SK-N-DZ (cell line): Measurements from ENCODE around the gene GZF1.
A peak's percentile ranks its signal among the peaks of the same experiment; 100 is the strongest.
"Not testable (repeated sequence)": the region's sequence is repeated elsewhere in the genome, so short reads cannot be mapped to it uniquely, and the experiment has no call there.

Experiments used
- DNase-seq: peaks from one replicate; pipeline ENCODE4 v3.0.0-alpha.2; 2015; ENCODE audit warnings: low spot score

GZF1 gene

GRCh38 chr20:23346002-23346401, 16.0 kb upstream of the GZF1 start:
- DNase-seq: no peak

GRCh38 chr20:23347791-23348190, 14.2 kb upstream of the GZF1 start:
- DNase-seq: no peak

DNA sequence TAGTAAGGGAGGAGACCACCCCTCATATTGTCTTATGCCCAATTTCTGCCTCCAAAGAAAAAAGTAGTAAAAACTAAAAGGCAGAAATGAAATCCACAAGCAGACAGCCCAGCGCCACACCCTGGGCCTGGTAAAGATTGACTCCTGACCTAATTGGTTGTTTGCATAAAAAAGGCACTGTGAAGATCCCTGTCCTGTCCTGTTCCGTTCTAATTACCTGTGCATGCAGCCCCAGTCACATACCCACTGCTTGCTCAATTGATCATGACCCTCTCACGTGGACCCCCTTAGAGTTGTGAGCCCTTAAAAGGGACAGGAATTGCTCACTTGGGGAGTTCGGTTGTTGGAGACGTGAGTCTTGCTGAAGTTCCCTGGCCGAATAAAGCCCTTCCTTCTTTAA, 13.5 kb upstream of the GZF1 start:
- not testable (repeated sequence) for DNase-seq

DNA sequence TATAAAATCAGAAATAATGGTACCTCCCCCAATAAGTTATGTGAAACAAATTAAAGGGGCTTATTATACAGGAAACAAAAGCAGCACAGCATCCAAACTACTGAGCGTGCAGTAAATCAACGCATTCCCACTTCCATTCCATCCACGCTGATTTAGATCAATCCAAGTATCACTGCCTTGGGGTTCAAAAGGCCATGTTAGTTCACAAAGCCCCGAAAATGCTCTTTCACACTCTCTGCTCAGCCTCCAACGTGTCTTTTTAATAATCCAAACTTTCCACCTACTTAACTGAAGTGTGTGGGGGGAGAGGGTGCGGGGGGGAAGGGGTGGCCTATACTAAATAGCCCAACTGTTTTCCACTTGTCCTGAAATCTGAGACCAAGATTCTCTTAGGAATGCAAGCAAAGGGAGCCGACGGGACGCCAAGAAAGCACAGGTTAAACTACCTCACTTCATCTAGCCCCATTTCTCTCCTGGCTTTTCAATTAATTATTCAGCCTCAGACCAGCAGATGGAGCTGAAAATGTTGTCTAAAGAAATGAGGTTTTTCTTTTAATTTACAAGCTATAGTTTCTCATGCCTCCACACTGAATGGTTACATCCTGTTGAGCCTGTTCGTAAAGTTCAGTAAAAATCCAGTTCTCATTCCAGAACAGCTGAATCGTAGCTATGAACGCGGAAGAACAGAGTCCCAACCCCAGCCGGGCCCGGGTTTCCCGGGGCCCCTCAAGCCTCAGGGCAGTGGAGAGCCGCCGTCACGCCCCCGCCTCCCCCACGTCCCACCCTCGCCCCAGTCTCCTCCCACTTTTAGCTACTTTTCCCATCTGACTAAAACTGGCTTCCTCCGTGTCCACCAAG, 12.4 kb upstream of the GZF1 start:
- no peak for DNase-seq

DNA sequence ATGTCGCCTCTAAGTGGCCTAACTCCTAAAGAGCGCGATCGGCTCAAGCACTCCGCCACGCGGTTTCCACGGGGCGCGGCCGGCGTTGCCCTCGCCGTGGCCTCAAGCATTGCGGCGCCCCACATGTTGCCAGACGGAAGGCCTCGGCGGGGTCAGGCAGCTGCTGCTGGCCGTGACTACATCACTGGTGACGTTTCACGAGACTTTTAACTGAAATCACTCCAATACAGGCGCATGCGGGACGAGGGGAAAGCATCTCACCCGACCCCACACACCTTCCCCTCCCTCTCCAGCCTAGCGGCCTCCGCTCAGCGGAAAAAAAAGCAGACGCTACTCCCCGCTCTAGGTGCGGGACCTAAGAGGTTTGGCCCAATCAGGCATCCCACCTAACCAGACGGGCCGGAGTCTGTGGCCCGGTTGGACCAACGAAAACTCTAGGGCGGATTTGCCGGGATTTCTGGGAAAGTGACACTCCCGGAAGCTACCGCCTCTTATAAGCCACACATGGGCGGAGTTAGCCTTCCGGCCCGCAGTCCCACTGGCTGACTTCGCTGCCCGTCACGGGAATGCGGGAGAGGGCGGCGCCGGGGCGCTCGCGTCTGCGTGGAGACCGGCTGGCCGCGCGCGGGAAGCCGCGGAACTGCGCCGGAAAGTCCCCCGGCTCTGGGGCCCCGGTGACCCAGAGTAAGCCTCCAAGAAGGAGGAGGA, 11.6 kb upstream of the GZF1 start, which contains the start of gene NXT1:
Gene NXT1 (plus strand): TSS at position 596 of the 708 bp plus-strand sequence. CDS start 3,251 bp downstream, outside the sequence.
- DNase-seq: peak; percentile 98

DNA sequence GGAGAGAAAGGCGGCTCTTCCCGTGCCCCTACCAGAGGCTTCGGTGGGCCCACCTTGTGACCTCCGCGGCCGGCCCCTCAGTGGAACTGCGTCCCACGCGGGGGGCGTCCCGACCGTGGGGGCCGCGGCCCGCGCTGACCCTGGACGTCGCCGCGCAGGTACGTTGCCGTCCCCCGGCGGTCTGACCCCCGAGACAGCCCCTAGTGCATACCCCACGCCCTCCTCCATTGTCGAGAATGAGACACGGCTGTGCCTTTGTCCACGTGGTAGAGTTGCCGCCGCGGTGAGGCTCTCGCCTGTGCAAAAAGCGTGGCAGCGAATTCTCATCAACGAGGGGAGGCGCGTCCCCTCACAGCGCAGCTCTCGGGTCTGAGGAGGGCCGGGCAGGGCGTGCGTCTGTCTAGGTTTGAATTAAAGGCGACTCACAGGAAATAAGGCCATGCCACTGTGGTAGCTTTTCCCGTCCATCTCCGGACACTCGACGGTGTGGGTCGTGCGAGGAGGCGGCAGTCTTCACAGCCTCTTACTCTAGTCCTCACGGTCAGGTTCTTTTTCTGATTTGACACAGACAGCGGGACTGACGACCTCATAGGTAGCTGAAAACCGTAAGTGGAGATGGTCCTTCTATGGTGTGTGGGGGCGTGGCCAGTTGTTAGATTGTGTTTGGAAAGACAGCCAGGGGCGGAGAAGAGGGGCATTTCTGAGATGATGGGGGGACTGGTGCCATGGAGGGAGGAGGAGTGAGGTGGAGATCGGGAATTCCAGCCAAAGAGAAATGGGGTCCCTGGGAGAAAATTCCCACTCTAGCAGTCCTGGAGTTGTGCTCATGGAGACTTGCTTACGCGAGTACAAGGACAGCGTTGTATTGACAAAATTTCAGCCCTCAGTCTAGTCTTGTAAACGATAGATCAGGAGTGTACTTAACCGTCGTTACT, 10.8 kb upstream of the GZF1 start:
- peak; percentile 56 for DNase-seq

GRCh38 chr20:23356203-23356602, 5.8 kb upstream of the GZF1 start:
- no peak for DNase-seq

GRCh38 chr20:23357767-23358562, 4.0 kb upstream of the GZF1 start:
- DNase-seq: peak; percentile 99

DNA sequence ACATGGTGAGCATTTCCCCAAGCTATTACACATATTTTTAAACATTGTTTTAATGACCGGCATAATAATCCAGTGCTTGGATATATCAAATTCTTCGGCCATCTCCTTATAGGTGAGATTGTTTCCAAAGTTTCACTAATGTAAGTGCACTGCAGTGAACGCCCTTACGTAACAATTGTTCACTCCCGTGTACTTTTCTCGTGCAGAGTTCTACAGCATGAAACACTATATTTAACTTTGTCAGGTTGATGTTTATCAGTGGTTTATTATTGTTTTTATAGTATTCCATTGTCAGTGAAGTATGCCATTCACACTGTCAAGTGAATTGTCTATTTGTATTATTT, 3.4 kb upstream of the GZF1 start:
- no peak for DNase-seq

GRCh38 chr20:23358923-23359593, 2.9 kb upstream of the GZF1 start:
- DNase-seq: no peak

- no peak for DNase-seq
Observed at GRCh38 chr20:23360531-23360930, 1.5 kb upstream of the GZF1 start.

DNA sequence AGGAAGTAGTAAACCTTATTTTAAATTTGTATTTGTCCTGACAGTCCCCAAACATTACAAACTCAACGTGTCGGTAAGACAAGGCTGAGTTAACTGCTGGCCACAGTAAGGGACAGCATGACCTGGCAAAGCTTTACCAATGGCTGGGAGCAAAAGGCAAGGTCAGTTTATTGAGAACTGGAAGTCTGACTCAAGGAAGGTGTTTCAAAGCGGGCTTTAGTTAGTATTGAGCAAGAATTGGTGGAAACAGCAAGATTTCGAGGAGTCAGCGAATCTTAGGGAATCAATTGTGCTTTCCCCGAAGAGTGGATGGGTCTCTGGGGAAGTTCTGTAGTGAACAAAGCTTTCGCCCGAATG, 885 bp upstream of the GZF1 start:
- DNase-seq: peak; percentile 30

- DNase-seq: peak; percentile 29
Observed at GRCh38 chr20:23362392-23363256, 642 bp downstream of the GZF1 start.

DNA sequence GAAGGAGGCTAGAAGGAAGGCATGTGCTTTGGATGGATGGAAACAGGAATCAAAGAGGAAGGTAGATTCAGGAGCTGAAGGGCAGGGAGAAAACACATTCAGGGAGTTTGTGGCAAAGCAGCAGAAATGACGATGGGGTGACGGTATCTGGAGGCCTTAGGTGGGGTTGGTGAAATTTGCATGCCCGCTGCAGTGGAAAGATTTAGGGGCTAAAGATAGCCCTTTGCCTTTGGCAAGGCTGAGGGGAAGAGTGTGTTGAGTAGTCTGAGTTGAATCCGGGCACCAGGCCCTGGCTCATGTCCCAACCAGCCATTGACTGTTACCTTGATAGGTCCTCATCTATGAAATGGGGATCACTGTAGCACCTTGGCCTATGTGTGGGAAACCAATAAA, 1.3 kb downstream of the GZF1 start:
- no peak for DNase-seq

GRCh38 chr20:23365390-23366165, 3.6 kb downstream of the GZF1 start:
- no peak for DNase-seq

DNA sequence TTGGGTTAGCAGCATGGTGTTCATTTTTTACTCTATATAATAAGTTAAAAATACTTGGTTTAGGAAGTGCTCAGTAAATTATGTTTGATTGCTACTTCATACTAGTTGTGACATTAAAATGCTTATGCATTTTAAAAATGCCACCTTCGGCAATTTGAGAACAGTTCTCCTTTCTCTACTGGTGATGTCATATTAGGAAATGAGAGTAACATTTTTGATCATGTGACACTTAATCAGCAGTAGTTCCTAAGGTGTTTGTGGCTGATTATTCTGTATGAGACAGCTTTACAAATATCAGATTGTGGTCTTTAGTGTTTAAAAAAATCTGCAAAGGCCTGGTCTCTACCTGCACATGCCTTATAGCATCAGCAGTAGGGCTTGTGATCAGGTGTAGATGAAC, 4.4 kb downstream of the GZF1 start:
- DNase-seq: no peak

DNA sequence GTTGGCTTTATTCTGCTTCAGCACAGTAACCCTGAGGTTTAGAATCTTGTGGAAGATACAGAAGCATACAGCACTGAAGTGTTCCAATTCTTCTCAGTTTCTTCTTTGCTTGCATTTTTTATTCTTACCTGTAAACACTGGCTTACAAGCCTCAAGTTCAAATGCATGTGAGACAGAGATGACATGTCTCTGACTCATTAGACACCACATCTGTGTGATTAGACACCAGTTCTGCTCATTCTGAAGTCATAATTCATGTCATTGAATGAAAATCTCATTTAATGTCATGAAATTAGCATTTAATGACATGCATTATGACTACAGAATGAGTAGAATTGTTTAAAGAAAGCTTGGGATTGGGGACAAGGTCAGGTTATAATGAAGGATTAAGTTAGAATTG, 5.8 kb downstream of the GZF1 start:
- no peak for DNase-seq

DNA sequence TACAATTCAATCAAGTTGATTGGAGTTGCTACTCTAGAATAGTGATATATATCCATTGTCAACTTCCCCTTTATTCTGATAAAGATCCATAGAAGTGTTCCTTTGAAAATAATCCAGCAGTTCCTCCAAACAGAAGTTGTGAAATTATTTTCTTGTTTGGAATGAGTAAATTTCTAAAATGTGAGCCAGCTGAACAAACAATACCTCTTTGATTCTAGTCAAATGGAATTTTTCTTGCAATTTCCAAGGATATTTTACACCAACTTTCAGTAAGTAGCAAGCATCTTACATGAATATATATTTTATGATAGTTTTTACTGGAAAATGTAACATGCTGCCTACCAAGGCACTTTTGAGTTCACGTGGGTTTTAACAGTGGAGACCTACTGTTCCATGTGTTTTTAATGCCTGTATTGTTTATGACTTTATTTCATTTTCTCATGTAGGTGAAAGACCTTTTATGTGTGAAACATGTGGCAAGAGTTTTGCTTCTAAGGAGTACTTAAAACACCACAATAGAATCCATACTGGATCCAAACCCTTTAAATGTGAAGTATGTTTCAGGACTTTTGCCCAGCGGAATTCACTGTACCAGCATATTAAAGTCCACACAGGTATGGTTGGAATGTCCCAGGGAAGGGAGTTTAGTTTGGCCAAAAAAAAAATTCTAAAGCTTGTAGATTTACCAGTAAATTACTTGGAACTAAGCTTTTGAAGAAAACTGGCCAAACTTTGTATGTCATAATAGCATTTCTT, 6.5 kb downstream of the GZF1 start:
- DNase-seq: no peak
